Upper lobe of left lung (tissue), 4 donors: ENCODE results near the gene DOCK7.

Experiments used
- POLR2A ChIP-seq, 4 donors: fragments of 450-650 bp; IDR thresholded peaks; one replicate each; pipeline ENCODE4 v1.5.1; 2016 to 2017; ENCODE audit warnings: antibody characterized with exemption in 4 of 4, mild to moderate bottlenecking in 2 of 4
- POLR2AphosphoS5 ChIP-seq, 2 donors: sonication (generic); formaldehyde crosslinking; IDR thresholded peaks; one replicate each; pipeline ENCODE4 v1.5.1; 2017; ENCODE audit warnings: antibody characterized with exemption in 2 of 2
- TF ChIP-seq, protein P1 (sequence below), 6 experiments: fragments of 450-650 bp in 4 of 6; fragments of 200-600 bp in 2 of 6; sonication (generic) in 2 of 6; IDR thresholded peaks; one replicate each; pipeline ENCODE4 v1.5.1; 2016 to 2019; ENCODE audit warnings: antibody characterized with exemption in 6 of 6

DNA sequence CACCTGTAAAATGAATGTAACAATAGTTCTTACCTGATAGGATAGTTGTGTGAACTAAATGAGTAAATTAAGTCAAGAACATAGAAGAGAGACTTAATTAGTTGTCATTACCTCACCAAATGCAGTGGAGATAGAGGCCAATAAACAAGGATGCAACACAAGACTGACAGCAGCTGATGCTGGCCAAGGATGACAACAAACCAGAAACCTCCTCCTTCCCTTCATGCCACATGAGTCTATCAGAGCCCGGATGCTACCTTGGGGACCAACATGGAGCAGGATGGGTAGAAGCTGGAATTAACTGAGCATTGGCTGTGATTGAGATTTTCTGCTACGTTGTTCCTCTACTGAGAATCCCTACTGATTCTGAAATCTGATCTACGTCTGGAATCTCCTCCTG lies 281.6 kb downstream of the DOCK7 start:
- TF ChIP-seq, protein P1, sequence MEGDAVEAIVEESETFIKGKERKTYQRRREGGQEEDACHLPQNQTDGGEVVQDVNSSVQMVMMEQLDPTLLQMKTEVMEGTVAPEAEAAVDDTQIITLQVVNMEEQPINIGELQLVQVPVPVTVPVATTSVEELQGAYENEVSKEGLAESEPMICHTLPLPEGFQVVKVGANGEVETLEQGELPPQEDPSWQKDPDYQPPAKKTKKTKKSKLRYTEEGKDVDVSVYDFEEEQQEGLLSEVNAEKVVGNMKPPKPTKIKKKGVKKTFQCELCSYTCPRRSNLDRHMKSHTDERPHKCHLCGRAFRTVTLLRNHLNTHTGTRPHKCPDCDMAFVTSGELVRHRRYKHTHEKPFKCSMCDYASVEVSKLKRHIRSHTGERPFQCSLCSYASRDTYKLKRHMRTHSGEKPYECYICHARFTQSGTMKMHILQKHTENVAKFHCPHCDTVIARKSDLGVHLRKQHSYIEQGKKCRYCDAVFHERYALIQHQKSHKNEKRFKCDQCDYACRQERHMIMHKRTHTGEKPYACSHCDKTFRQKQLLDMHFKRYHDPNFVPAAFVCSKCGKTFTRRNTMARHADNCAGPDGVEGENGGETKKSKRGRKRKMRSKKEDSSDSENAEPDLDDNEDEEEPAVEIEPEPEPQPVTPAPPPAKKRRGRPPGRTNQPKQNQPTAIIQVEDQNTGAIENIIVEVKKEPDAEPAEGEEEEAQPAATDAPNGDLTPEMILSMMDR (IDR thresholded peaks at IDR 0.05), result no peak
- TF ChIP-seq POLR2A (IDR thresholded peaks at IDR 0.05), result no peak
- no peak for TF ChIP-seq POLR2AphosphoS5 (IDR thresholded peaks at IDR 0.05)
